OCI-LY7 (cell line): ENCODE results near the gene FOXL2. TPM values are rescaled to one million over a fixed set of nuclear protein-coding genes. Genes with fewer than 3 reads are reported as not detected.

Experiments
- BruUV-seq: library from RNA; stranded (reverse); fragments of 400-500 nt; replicated peaks from 2 replicates; lab custom pipeline; 2021; lab: Mats Ljungman, UMichigan
- CTCF ChIA-PET: fragments of 300-600 bp; sonication (Branson Sonifier 250); formaldehyde crosslinking; loops from one replicate; lab custom pipeline; 2022; ENCODE audit warnings: antibody characterized with exemption; ENCODE audit not compliant: unreplicated experiment; lab: Charles Lee
- POLR2A ChIA-PET: fragments of 300-600 bp; sonication (Branson Sonifier 250); formaldehyde crosslinking; loops from one replicate; lab custom pipeline; 2022; ENCODE audit warnings: antibody characterized with exemption; lab: Charles Lee
- DNase-seq: peaks from one replicate; pipeline ENCODE4 v3.0.0-alpha.2; 2015; ENCODE audit warnings: low spot score
- H2AFZ ChIP-seq: fragments of 200-600 bp; sonication (generic), shearing (Covaris generic); 2 replicates; pipeline ENCODE4 v1.6.1; 2014; ENCODE audit warnings: mild to moderate bottlenecking, antibody characterized with exemption, low read length, moderate library complexity
- H3K27ac ChIP-seq: fragments of 200-600 bp; sonication (generic); 2 replicates; pipeline ENCODE4 v1.5.1; 2014; ENCODE audit warnings: mixed run types, low read depth, mild to moderate bottlenecking, moderate library complexity, low read length, inconsistent platforms; ENCODE audit not compliant: poor library complexity, severe bottlenecking
- H3K36me3 ChIP-seq: fragments of 200-600 bp; sonication (generic); 2 replicates; pipeline ENCODE4 v1.6.1; 2014; ENCODE audit warnings: mild to moderate bottlenecking, antibody characterized with exemption, low read length, moderate library complexity, mixed read lengths; ENCODE audit not compliant: insufficient read depth
- H3K4me1 ChIP-seq: fragments of 200-600 bp; sonication (generic); 2 replicates; pipeline ENCODE4 v1.5.1; 2014; ENCODE audit warnings: mild to moderate bottlenecking, low read length; ENCODE audit not compliant: insufficient read depth, poor library complexity, severe bottlenecking
- H3K4me2 ChIP-seq: fragments of 200-600 bp; sonication (generic); 2 replicates; pipeline ENCODE4 v1.6.1; 2014; ENCODE audit warnings: mild to moderate bottlenecking, low read length
- H3K4me3 ChIP-seq: fragments of 200-600 bp; sonication (generic); 2 replicates; pipeline ENCODE4 v1.5.1; 2014; ENCODE audit warnings: mild to moderate bottlenecking, low read depth, low read length; ENCODE audit not compliant: poor library complexity, severe bottlenecking
- H3K79me2 ChIP-seq: fragments of 200-600 bp; sonication (generic); 2 replicates; pipeline ENCODE4 v1.6.1; 2016; ENCODE audit warnings: low read depth, mild to moderate bottlenecking, low read length, moderate library complexity, mixed read lengths; ENCODE audit not compliant: insufficient read depth
- H3K9me2 ChIP-seq: fragments of 200-600 bp; sonication (generic); 2 replicates; pipeline ENCODE4 v1.6.1; 2016; ENCODE audit warnings: mild to moderate bottlenecking, low read length, mixed read lengths; ENCODE audit not compliant: insufficient read depth
- H3K9me3 ChIP-seq: fragments of 200-600 bp; sonication (generic); 2 replicates; pipeline ENCODE4 v1.6.1; 2014; ENCODE audit warnings: mild to moderate bottlenecking, mixed run types, low read length, mixed read lengths
- H4K20me1 ChIP-seq: fragments of 200-600 bp; sonication (generic); 2 replicates; pipeline ENCODE4 v1.6.1; 2014; ENCODE audit warnings: mild to moderate bottlenecking, antibody characterized with exemption, low read length, moderate library complexity, mixed read lengths; ENCODE audit not compliant: insufficient read depth
- EZH2phosphoT487 ChIP-seq: fragments of 200-600 bp; sonication (generic); IDR thresholded peaks from 2 replicates; pipeline ENCODE4 v1.6.1; 2018; ENCODE audit warnings: low read depth, borderline replicate concordance, mild to moderate bottlenecking, mixed run types, antibody characterized with exemption, low read length, moderate library complexity, mixed read lengths
- intact Hi-C: fragments of 100-400 bp; cut with micrococcal nuclease; formaldehyde crosslinking; loops from one replicate; pipeline ENCODE4 v1.10.0; 2022; ENCODE audit not compliant: unreplicated experiment
- total RNA-seq, 2 experiments: library from RNA; depleted of rRNA in 1 of 2; stranded (reverse); fragments of >200 nt in 1 of 2; shearing (Covaris generic) in 1 of 2; gene quantifications; 2 replicates each; pipeline ENCODE4 v1.2.3, GENCODE V29; 2014 to 2022
- TF ChIP-seq, protein P1 (sequence below): fragments of 200-600 bp; sonication (generic); conservative IDR thresholded peaks from 2 replicates; pipeline ENCODE4 v1.5.1; 2014; ENCODE audit warnings: mild to moderate bottlenecking, antibody characterized with exemption, low read length, moderate library complexity, mixed read lengths

FOXL2 gene
- total RNA-seq, 2 experiments from 2014 or later: not detected

GRCh38 chr3:138916824-138917223 is 30.1 kb downstream of the FOXL2 start:
- Histone ChIP-seq H3K4me3 (no peak overlapping the region), H3K27ac (no peak overlapping the region), H3K4me2 (0 out of 2 replicates have a peak overlapping the region, but pooled peaks have one; percentile 8), H2AFZ (peak overlapping the region; percentile 36; the same call in 1 of the 2 replicates), H3K36me3 (no peaks in the 10 kb centered on the region), H3K79me2 (no peaks in the 10 kb centered on the region), H4K20me1 (no peaks in the 10 kb centered on the region), H3K4me1 (peaks cover 4% of the 10 kb centered on the region), H3K9me2 (no peaks in the 10 kb centered on the region), H3K9me3 (no peaks in the 10 kb centered on the region)
- CTCF ChIA-PET: interaction anchor here (0.7 to 2.3 kb wide), 7 partner anchors 11 to 438 kb away, joined by 3 to 37 read pairs (median 11); partner anchors contain the start of gene CEP70
- intact Hi-C loops: loop anchor here (1.0 to 10.0 kb wide), 5 partner anchors 228 to 852 kb away; partner anchors contain the start of genes ARMC8 and CEP70
- POLR2A ChIA-PET: interaction anchor here (1.7 to 2.8 kb wide), 2 partner anchors 221 to 326 kb away, joined by 8 to 9 read pairs; no protein-coding TSS in a partner anchor
- DNase-seq: no peak
- BruUV-seq: no TSS peak
- TF ChIP-seq EZH2phosphoT487: no peak
- TF ChIP-seq, protein P1, sequence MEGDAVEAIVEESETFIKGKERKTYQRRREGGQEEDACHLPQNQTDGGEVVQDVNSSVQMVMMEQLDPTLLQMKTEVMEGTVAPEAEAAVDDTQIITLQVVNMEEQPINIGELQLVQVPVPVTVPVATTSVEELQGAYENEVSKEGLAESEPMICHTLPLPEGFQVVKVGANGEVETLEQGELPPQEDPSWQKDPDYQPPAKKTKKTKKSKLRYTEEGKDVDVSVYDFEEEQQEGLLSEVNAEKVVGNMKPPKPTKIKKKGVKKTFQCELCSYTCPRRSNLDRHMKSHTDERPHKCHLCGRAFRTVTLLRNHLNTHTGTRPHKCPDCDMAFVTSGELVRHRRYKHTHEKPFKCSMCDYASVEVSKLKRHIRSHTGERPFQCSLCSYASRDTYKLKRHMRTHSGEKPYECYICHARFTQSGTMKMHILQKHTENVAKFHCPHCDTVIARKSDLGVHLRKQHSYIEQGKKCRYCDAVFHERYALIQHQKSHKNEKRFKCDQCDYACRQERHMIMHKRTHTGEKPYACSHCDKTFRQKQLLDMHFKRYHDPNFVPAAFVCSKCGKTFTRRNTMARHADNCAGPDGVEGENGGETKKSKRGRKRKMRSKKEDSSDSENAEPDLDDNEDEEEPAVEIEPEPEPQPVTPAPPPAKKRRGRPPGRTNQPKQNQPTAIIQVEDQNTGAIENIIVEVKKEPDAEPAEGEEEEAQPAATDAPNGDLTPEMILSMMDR: no peak

DNA sequence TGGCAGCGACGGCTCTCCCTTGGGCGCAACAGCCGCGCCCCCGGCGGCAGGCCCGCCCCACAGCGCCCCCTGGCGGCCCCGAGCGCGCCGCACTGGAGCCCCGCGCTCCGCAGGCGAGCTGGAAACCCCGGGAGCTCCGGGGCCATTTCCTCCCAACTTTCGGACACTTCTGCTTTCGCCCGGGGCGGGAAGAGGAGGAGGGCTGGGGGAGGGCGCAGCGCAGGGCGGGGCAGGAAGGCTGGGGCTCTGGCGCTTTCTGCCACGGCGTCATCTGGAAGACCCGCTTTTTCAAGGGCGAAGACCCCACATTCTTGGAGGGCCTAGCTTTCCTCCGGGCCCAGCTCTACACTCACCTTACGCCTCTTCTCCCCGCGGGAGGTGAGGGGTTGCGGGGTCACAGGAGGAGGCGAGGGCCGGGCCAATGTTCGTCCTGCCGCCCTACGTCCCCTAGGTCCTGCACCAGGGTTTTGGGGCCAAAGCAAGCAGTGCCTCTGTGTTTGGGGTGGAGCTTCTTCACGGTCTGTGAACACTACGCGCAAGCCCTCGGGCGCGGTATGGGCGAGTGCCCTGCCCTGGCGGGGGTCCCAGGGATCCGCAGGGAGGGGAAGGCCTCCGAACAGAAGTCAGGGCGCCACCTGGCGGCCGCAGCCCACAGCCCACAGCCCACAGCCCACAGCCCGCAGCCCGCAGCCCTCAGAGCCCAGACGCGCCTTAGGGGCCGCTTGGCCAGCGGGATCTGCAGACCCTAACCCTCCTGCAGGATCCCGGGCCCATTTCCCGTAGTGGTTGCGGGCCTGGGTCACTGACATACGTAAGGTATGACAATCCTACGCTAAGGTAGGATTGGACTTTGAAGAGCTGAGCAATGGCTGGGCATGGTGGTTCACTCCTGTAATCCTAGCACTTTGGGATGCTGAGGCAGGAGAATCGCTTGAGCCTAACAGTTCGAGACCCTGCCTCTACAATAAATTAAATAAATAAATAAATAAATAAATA is 31.1 kb downstream of the FOXL2 start:
- Histone ChIP-seq H3K79me2 (no peaks in the 10 kb centered on the region), H3K4me1 (peaks cover 4% of the 10 kb centered on the region), H4K20me1 (no peaks in the 10 kb centered on the region), H2AFZ (peak overlapping the region; percentile 95), H3K4me3 (peak overlapping the region; percentile 71), H3K36me3 (no peaks in the 10 kb centered on the region), H3K9me3 (no peaks in the 10 kb centered on the region), H3K27ac (peak overlapping the region; percentile 41), H3K9me2 (no peaks in the 10 kb centered on the region), H3K4me2 (peak overlapping the region; percentile 93)
- ChIA-PET POLR2A (interaction anchor here (0.6 to 2.8 kb wide), 15 partner anchors 38 to 388 kb away, joined by 3 to 9 read pairs (median 4); partner anchors contain the start of gene CEP70), CTCF (interaction anchor here (0.5 to 2.3 kb wide), 23 partner anchors 12 to 473 kb away, joined by 3 to 37 read pairs (median 4); partner anchors contain the start of genes CEP70 and PIK3CB)
- intact Hi-C loops: loop anchor here (1.0 to 10.0 kb wide), 7 partner anchors 82 to 851 kb away; partner anchors contain the start of genes ARMC8, CEP70 and PIK3CB
- no peak for TF ChIP-seq EZH2phosphoT487
- TF ChIP-seq, protein P1: peak; percentile 75
- BruUV-seq: no TSS peak
- peak; percentile 93 for DNase-seq
